HEK293T (cell line): Measurements from ENCODE around the gene TCF12.

Experiments
- CTCF ChIA-PET: fragments of 350-600 bp; formaldehyde crosslinking; extraction: SDS; loops from one replicate; lab custom pipeline; 2021; ENCODE audit warnings: antibody characterized with exemption, inconsistent platforms; lab: Yijun Ruan, JAX
- POLR2A ChIA-PET: fragments of 350-600 bp; formaldehyde crosslinking; extraction: SDS; loops from one replicate; lab custom pipeline; 2020; ENCODE audit warnings: antibody characterized with exemption, inconsistent platforms; lab: Yijun Ruan, JAX
- DNase-seq: peaks from one replicate; pipeline ENCODE4 v3.0.0; 2012; ENCODE audit warnings: mixed read lengths; ENCODE audit errors: extremely low spot score
- ARNT ChIP-seq: fragments of 450-650 bp; IDR thresholded peaks from 2 replicates; pipeline ENCODE4 v1.6.1; 2017; ENCODE audit warnings: mild to moderate bottlenecking
- BHLHE40 ChIP-seq: fragments of 450-650 bp; IDR thresholded peaks from 2 replicates; pipeline ENCODE4 v1.6.1; 2016; ENCODE audit warnings: mild to moderate bottlenecking, moderate library complexity, borderline replicate concordance
- CTBP1 ChIP-seq: fragments of 450-650 bp; IDR thresholded peaks from 2 replicates; pipeline ENCODE4 v1.6.1; 2016; ENCODE audit warnings: borderline replicate concordance
- ELF4 ChIP-seq: fragments of 450-650 bp; IDR thresholded peaks from 2 replicates; pipeline ENCODE4 v1.6.1; 2017; ENCODE audit warnings: antibody characterized with exemption
- FOXA1 ChIP-seq: fragments of 450-650 bp; IDR thresholded peaks from 2 replicates; pipeline ENCODE4 v1.6.1; 2016; ENCODE audit warnings: mild to moderate bottlenecking
- FOXK2 ChIP-seq: fragments of 450-650 bp; IDR thresholded peaks from 2 replicates; pipeline ENCODE4 v1.6.1; 2016; ENCODE audit warnings: mild to moderate bottlenecking
- FOXM1 ChIP-seq: fragments of 450-650 bp; IDR thresholded peaks from 2 replicates; pipeline ENCODE4 v1.6.1; 2017; ENCODE audit warnings: mild to moderate bottlenecking, borderline replicate concordance
- HDGF ChIP-seq: fragments of 450-650 bp; IDR thresholded peaks from 2 replicates; pipeline ENCODE4 v1.6.1; 2017; ENCODE audit warnings: antibody characterized with exemption, borderline replicate concordance
- L3MBTL2 ChIP-seq: fragments of 450-650 bp; conservative IDR thresholded peaks from 2 replicates; pipeline ENCODE4 v1.6.1; 2016; ENCODE audit warnings: mild to moderate bottlenecking
- LEF1 ChIP-seq: fragments of 450-650 bp; IDR thresholded peaks from 2 replicates; pipeline ENCODE4 v1.6.1; 2017; ENCODE audit warnings: mild to moderate bottlenecking, borderline replicate concordance
- NFRKB ChIP-seq: fragments of 450-650 bp; IDR thresholded peaks from 2 replicates; pipeline ENCODE4 v1.6.1; 2016; ENCODE audit warnings: mild to moderate bottlenecking, moderate library complexity
- PKNOX1 ChIP-seq: fragments of 450-650 bp; IDR thresholded peaks from 2 replicates; pipeline ENCODE4 v1.6.1; 2016
- SP1 ChIP-seq: fragments of 450-650 bp; IDR thresholded peaks from 2 replicates; pipeline ENCODE4 v1.6.1; 2017
- SUZ12 ChIP-seq: fragments of 450-650 bp; IDR thresholded peaks from 2 replicates; pipeline ENCODE4 v1.6.1; 2016; ENCODE audit warnings: mild to moderate bottlenecking
- TARDBP ChIP-seq: fragments of 450-650 bp; IDR thresholded peaks from 2 replicates; pipeline ENCODE4 v1.6.1; 2016
- ZNF384 ChIP-seq: fragments of 450-650 bp; IDR thresholded peaks from 2 replicates; pipeline ENCODE4 v1.6.1; 2016

TCF12 gene

GRCh38 chr15:57334257-57334656 is 415.8 kb downstream of the TCF12 start:
- TF ChIP-seq ARNT: no peak
- TF ChIP-seq ELF4: no peak
- TF ChIP-seq BHLHE40: no peak
- no peak for TF ChIP-seq SUZ12
- no peak for TF ChIP-seq ZNF384
- POLR2A ChIA-PET: no interaction called here
- no peak for DNase-seq
- CTCF ChIA-PET: interaction anchor here (1.0 kb wide), 2 partner anchors 187 to 193 kb away, joined by 3 read pairs; no protein-coding TSS in a partner anchor

- no peak for TF ChIP-seq ELF4
- no peak for TF ChIP-seq FOXM1
- no peak for TF ChIP-seq SUZ12
- no peak for TF ChIP-seq FOXA1
- TF ChIP-seq L3MBTL2: no peak
- no peak for TF ChIP-seq BHLHE40
- TF ChIP-seq PKNOX1: no peak
- POLR2A ChIA-PET: no interaction called here
- CTCF ChIA-PET: no interaction called here
- no peak for DNase-seq
Measured at GRCh38 chr15:57335293-57335715, 416.9 kb downstream of the TCF12 start.

- no peak for DNase-seq
- ChIA-PET CTCF (no interaction called here), POLR2A (no interaction called here)
- TF ChIP-seq LEF1 (no peak), SUZ12 (no peak), ZNF384 (no peak), FOXK2 (no peak), NFRKB (no peak), TARDBP (no peak), ELF4 (no peak), CTBP1 (no peak), FOXM1 (no peak), PKNOX1 (no peak), HDGF (no peak)
Measured at GRCh38 chr15:57335719-57336118, 417.3 kb downstream of the TCF12 start.

GRCh38 chr15:57337868-57338411 is 419.5 kb downstream of the TCF12 start:
- POLR2A ChIA-PET: no interaction called here

GRCh38 chr15:57339321-57339720 is 420.9 kb downstream of the TCF12 start:
- ChIA-PET POLR2A (no interaction called here), CTCF (interaction anchor here (1.2 to 7.6 kb wide), 3 partner anchors 181 to 194 kb away, joined by 3 to 87 read pairs (median 5); no protein-coding TSS in a partner anchor)
- no peak for TF ChIP-seq L3MBTL2
- no peak for TF ChIP-seq ARNT
- TF ChIP-seq CTBP1: no peak
- TF ChIP-seq ZNF384: no peak
- no peak for TF ChIP-seq PKNOX1
- no peak for TF ChIP-seq NFRKB
- TF ChIP-seq FOXK2: no peak
- TF ChIP-seq SP1: no peak
- TF ChIP-seq ELF4: no peak
- TF ChIP-seq HDGF: no peak
- no peak for TF ChIP-seq SUZ12
- no peak for TF ChIP-seq FOXM1
- TF ChIP-seq BHLHE40: no peak
- TF ChIP-seq FOXA1: no peak
- TF ChIP-seq LEF1: no peak
- no peak for TF ChIP-seq TARDBP
- DNase-seq: no peak

More at GRCh38 chr15:57337868-57338411, 419.5 kb downstream of the TCF12 start:
- TF ChIP-seq BHLHE40 (no peak), NFRKB (no peak), FOXK2 (no peak), LEF1 (no peak), SUZ12 (no peak), PKNOX1 (no peak), ELF4 (no peak), L3MBTL2 (no peak), SP1 (no peak), ZNF384 (no peak), FOXA1 (no peak), TARDBP (no peak), ARNT (no peak), FOXM1 (no peak), HDGF (no peak), CTBP1 (no peak)
- CTCF ChIA-PET: interaction anchor here (1.2 to 1.6 kb wide), 2 partner anchors 10 to 190 kb away, joined by 3 to 8 read pairs; no protein-coding TSS in a partner anchor
- DNase-seq: no peak
